Activated naive CD8-positive, alpha-beta T cell treated with anti-CD3 and anti-CD28 coated beads, Interleukin-2, amount 50 U/mL, for 24 hours (primary cell): Measurements from ENCODE around the gene DPH5.
A peak's percentile ranks its signal among the peaks of the same experiment; 100 is the strongest.
"Not testable (repeated sequence)": the region's sequence is repeated elsewhere in the genome, so short reads cannot be mapped to it uniquely, and the experiment has no call there.

ENCODE experiments used
- ATAC-seq: fragments of 150-1000 bp; cut with Tn5 transposase; one replicate; pipeline ENCODE4 v1.10.0; 2021
- DNase-seq: peaks from one replicate; pipeline ENCODE4 v3.0.0; 2021
- H3K27ac Mint-ChIP-seq: one replicate; pipeline ENCODE4 v1.8.0; 2021; ENCODE audit warnings: mild to moderate bottlenecking, mixed read lengths
- H3K27me3 Mint-ChIP-seq: one replicate; pipeline ENCODE4 v1.8.0; 2021; ENCODE audit warnings: mixed read lengths
- H3K36me3 Mint-ChIP-seq: one replicate; pipeline ENCODE4 v1.8.0; 2021; ENCODE audit warnings: low read depth, mixed read lengths
- H3K4me1 Mint-ChIP-seq: one replicate; pipeline ENCODE4 v1.8.0; 2021; ENCODE audit warnings: mixed read lengths
- H3K4me3 Mint-ChIP-seq: one replicate; pipeline ENCODE4 v1.8.0; 2021; ENCODE audit warnings: mild to moderate bottlenecking, moderate library complexity, mixed read lengths
- H3K9me3 Mint-ChIP-seq: one replicate; pipeline ENCODE4 v1.8.0; 2021; ENCODE audit warnings: mixed read lengths

The DPH5 gene

DNA sequence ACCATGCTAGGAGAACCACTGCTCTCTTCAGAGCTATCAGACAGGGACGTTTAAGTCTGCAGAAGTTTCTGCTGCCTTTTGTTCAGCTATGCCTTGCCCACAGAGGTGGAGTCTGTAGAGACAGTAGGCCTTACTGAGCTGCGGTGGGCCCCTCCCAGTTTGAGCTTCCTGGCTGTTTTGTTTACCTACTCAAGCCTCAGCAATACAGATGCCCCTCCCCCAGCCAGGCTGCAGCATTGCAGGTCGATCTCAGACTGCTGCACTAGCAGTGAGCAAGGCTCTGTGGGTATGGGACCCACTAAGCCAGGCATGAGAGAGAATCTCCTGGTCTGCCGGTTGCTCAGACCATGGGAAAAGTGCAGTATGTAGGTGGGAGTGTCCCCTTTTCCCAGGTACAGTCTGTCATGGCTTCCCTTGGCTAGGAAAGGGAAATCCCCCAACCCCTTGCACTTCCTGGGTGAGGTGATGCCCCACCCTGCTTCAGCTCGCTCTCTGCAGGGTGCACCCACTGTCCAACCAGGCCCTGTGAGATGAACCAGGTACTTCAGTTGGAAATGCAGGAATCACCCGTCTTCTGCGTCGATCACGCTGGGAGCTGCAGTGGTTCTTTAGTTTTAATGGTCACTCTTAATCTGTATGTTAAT is 75.9 kb downstream of the DPH5 start:
- H3K36me3 Mint-ChIP-seq, result peaks cover 95% of the 10 kb centered on the region
- peaks cover 66% of the 10 kb centered on the region for H3K9me3 Mint-ChIP-seq
- not testable (repeated sequence) for H3K27me3 Mint-ChIP-seq, H3K4me3 Mint-ChIP-seq
- H3K27ac Mint-ChIP-seq, result peak overlapping the region; percentile 20
- DNase-seq, result peak; percentile 34
- H3K4me1 Mint-ChIP-seq, result peaks cover 69% of the 10 kb centered on the region
- peak; percentile 25 for ATAC-seq

- not testable (repeated sequence) for H3K4me3 Mint-ChIP-seq, ATAC-seq, H3K27me3 Mint-ChIP-seq, DNase-seq
- H3K9me3 Mint-ChIP-seq, result peaks cover 63% of the 10 kb centered on the region
- peak overlapping the region; percentile 20 for H3K27ac Mint-ChIP-seq
- H3K36me3 Mint-ChIP-seq, result peaks cover 97% of the 10 kb centered on the region
- H3K4me1 Mint-ChIP-seq, result peaks cover 64% of the 10 kb centered on the region
These were observed 76.7 kb downstream of the DPH5 start for GRCh38 chr1:100948721-100949405.

GRCh38 chr1:100947816-100948215 is 77.8 kb downstream of the DPH5 start:
- H3K4me1 Mint-ChIP-seq, result peaks cover 63% of the 10 kb centered on the region
- H3K36me3 Mint-ChIP-seq, result peaks cover 97% of the 10 kb centered on the region
- not testable (repeated sequence) for H3K27me3 Mint-ChIP-seq, H3K4me3 Mint-ChIP-seq, ATAC-seq, H3K27ac Mint-ChIP-seq, DNase-seq
- peaks cover 52% of the 10 kb centered on the region for H3K9me3 Mint-ChIP-seq

GRCh38 chr1:100946064-100946463 is 79.5 kb downstream of the DPH5 start:
- peaks cover 65% of the 10 kb centered on the region for H3K4me1 Mint-ChIP-seq
- H3K27ac Mint-ChIP-seq, H3K4me3 Mint-ChIP-seq, H3K27me3 Mint-ChIP-seq, ATAC-seq, DNase-seq: not testable (repeated sequence)
- peaks cover 97% of the 10 kb centered on the region for H3K36me3 Mint-ChIP-seq
- peaks cover 40% of the 10 kb centered on the region for H3K9me3 Mint-ChIP-seq

DNA sequence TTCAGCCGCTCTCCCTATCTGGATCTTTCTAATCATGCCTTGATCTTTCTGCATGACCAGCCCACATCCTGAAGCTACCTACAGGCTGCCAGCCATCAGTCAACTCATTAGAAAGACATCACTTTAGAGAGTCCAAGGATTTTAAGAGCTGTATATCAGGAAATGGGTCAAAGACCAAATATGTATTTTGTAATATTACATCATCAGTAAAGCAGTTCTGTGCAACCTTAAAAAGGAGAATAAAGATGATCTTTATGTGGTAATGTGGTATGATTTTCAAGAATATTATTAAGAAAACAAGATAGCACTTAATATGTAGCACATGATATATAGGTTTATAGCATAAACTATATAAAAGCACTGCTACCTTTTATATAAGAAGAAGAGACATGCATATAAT is 82.1 kb downstream of the DPH5 start:
- no peak for DNase-seq
- Mint-ChIP-seq H3K36me3 (peaks cover 90% of the 10 kb centered on the region), H3K27ac (no peak overlapping the region), H3K9me3 (peaks cover 33% of the 10 kb centered on the region), H3K27me3 (peaks cover 3% of the 10 kb centered on the region), H3K4me3 (no peak overlapping the region), H3K4me1 (peaks cover 47% of the 10 kb centered on the region)
- no peak for ATAC-seq

DNA sequence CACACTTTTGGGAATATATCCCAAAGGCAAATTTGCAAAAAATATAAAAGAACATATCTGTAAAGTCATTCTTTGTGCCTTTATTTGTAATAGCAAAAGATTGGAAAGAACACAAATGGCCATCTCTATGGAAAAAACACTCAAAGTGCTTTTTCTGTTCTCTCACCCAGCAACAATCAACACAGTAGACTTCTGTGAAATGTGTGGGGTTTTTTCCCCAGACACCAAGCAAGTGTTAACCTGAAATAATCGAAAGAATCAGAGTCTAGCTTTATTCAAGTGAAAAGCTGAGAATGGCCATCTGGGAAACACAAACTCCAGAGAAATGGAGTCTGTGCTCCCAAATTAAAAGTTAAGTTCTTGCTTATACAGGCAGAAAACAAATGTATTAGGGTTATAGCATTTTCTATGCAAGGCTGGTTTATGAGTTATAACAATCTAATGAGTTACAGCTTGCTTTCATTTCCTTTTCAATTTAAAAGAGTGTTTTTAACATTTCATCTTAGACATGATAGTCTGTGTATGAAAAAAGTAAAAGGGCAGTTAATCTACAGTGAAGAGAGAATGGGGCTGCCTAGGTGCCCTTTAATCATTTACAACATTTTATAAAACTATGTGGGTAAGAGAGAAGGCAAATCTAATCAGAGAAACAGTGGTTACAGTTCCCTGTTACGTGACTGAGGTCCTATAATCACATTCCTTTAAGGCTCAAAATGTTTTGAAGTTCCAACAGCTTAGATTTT is 83.1 kb downstream of the DPH5 start:
- peaks cover 24% of the 10 kb centered on the region for H3K9me3 Mint-ChIP-seq
- H3K27me3 Mint-ChIP-seq, result peaks cover 3% of the 10 kb centered on the region
- peaks cover 40% of the 10 kb centered on the region for H3K4me1 Mint-ChIP-seq
- H3K4me3 Mint-ChIP-seq, result no peak overlapping the region
- ATAC-seq, result no peak
- H3K36me3 Mint-ChIP-seq, result peaks cover 90% of the 10 kb centered on the region
- DNase-seq, result no peak
- H3K27ac Mint-ChIP-seq, result peak overlapping the region; percentile 99

GRCh38 chr1:100941580-100942216 is 83.9 kb downstream of the DPH5 start:
- DNase-seq (peak; percentile 18), ATAC-seq (peak; percentile 70)
- H3K36me3 Mint-ChIP-seq, result peaks cover 89% of the 10 kb centered on the region
- peak overlapping the region; percentile 99 for H3K27ac Mint-ChIP-seq
- H3K4me3 Mint-ChIP-seq, result peak overlapping the region; percentile 24
- peaks cover 17% of the 10 kb centered on the region for H3K9me3 Mint-ChIP-seq
- H3K4me1 Mint-ChIP-seq, result peaks cover 36% of the 10 kb centered on the region
- H3K27me3 Mint-ChIP-seq, result peaks cover 3% of the 10 kb centered on the region

- Mint-ChIP-seq H3K4me3 (peak overlapping the region; percentile 77), H3K4me1 (peaks cover 40% of the 10 kb centered on the region)
These were observed 84.5 kb downstream of the DPH5 start for GRCh38 chr1:100941098-100941527.

More at GRCh38 chr1:100941098-100941527, 84.5 kb downstream of the DPH5 start:
- peak overlapping the region; percentile 99 for H3K27ac Mint-ChIP-seq
- ATAC-seq (peak; percentile 84), DNase-seq (peak; percentile 47)
- peaks cover 13% of the 10 kb centered on the region for H3K9me3 Mint-ChIP-seq
- peaks cover 89% of the 10 kb centered on the region for H3K36me3 Mint-ChIP-seq
- H3K27me3 Mint-ChIP-seq, result peaks cover 3% of the 10 kb centered on the region
